Prostate gland (tissue), 2 donors: ENCODE results near the gene OSBPL9. TPM values are rescaled to one million over a fixed set of nuclear protein-coding genes. Genes with fewer than 3 reads are reported as not detected.
"Not testable (repeated sequence)": the region's sequence is repeated elsewhere in the genome, so short reads cannot be mapped to it uniquely, and the experiment has no call there.

ENCODE experiments used
- DNase-seq: peaks from one replicate; pipeline ENCODE4 v3.0.0-alpha.2; 2019; ENCODE audit warnings: low spot score
- H3K27ac ChIP-seq, 2 donors: fragments of 200-600 bp; sonication (generic); 2 replicates each; pipeline ENCODE4 v1.5.1; 2017 to 2019
- H3K27me3 ChIP-seq: fragments of 200-600 bp; sonication (generic); replicated peaks from 2 replicates; pipeline ENCODE4 v1.5.1; 2019; ENCODE audit not compliant: insufficient read depth
- H3K36me3 ChIP-seq, 2 donors: fragments of 200-600 bp; sonication (generic); 1 replicate in 1 of 2; 2 replicates in 1 of 2; pipeline versions ENCODE4 v1.5.1 to v1.8.1; 2017 to 2019
- H3K4me1 ChIP-seq: fragments of 200-600 bp; sonication (generic); replicated peaks from 2 replicates; pipeline ENCODE4 v1.5.1; 2019
- H3K4me3 ChIP-seq, 2 donors: fragments of 200-600 bp; sonication (generic); 2 replicates each; pipeline ENCODE4 v1.5.1; 2017 to 2019
- H3K9me3 ChIP-seq: fragments of 200-600 bp; sonication (generic); 2 replicates; pipeline ENCODE4 v1.5.1; 2017
- CTCF ChIP-seq, 4 experiments: fragments of 200-600 bp in 2 of 4; fragments of 450-650 bp in 2 of 4; sonication (generic) in 2 of 4; IDR thresholded peaks; 1 replicate in 3 of 4; 2 replicates in 1 of 4; pipeline ENCODE4 v1.5.1; 2016 to 2019; ENCODE audit warnings: antibody characterized with exemption in 4 of 4, mild to moderate bottlenecking in 2 of 4, moderate library complexity in 2 of 4
- POLR2A ChIP-seq: fragments of 450-650 bp; IDR thresholded peaks from one replicate; pipeline ENCODE4 v1.6.1; 2016; ENCODE audit warnings: antibody characterized with exemption, mild to moderate bottlenecking
- POLR2AphosphoS5 ChIP-seq: sonication (generic); formaldehyde crosslinking; IDR thresholded peaks from one replicate; pipeline ENCODE4 v1.6.1; 2017; ENCODE audit warnings: antibody characterized with exemption
- WGBS: methylation state at CpG from one replicate; pipeline ENCODE4 v1.1.5; 2018; 5-methylcytosine and 5-hydroxymethylcytosine counted together
- intact Hi-C: fragments of 100-400 bp; cut with DNase I; formaldehyde crosslinking; loops from one replicate; pipeline ENCODE4 v1.14.2; 2022
- total RNA-seq, 2 donors: library from RNA; depleted of rRNA; stranded (reverse); fragments of >200 nt; gene quantifications; one replicate each; pipeline ENCODE4 v1.1.0, GENCODE V29; 2016

Gene OSBPL9
- total RNA-seq, 2 donors from 2014 or later: 93.6 to 104 TPM

GRCh38 chr1:51699391-51699790, 82.5 kb downstream of the OSBPL9 start:
- no peak for DNase-seq
- WGBS: 94% methylated on average over 1 of the region's 1 CpG
- Histone ChIP-seq H3K9me3 (no peaks in the 10 kb centered on the region), H3K27ac (no peak overlapping the region), H3K4me1 (no peaks in the 10 kb centered on the region), H3K27me3 (no peaks in the 10 kb centered on the region), H3K36me3 (no peaks in the 10 kb centered on the region), H3K4me3 (no peak overlapping the region)
- intact Hi-C loops: no loop called here
- TF ChIP-seq POLR2A (no peak), POLR2AphosphoS5 (no peak), CTCF (IDR thresholded peaks at IDR 0.05) (no peak)

- 98% methylated on average over 7 of the region's 7 CpGs for WGBS
- DNase-seq, intact Hi-C loops, H3K4me1 ChIP-seq, H3K27me3 ChIP-seq, H3K27ac ChIP-seq, H3K4me3 ChIP-seq, H3K36me3 ChIP-seq, H3K9me3 ChIP-seq: not testable (repeated sequence)
Observed at GRCh38 chr1:51701782-51702181, 84.9 kb downstream of the OSBPL9 start.

- intact Hi-C loops, H3K4me1 ChIP-seq, H3K4me3 ChIP-seq, H3K9me3 ChIP-seq, H3K27me3 ChIP-seq, H3K27ac ChIP-seq, H3K36me3 ChIP-seq, DNase-seq: not testable (repeated sequence)
- WGBS: 50% methylated on average over 1 of the region's 2 CpGs
Observed at GRCh38 chr1:51702220-51702619, 85.3 kb downstream of the OSBPL9 start.

- H3K4me1 ChIP-seq: no peaks in the 10 kb centered on the region
- H3K4me3 ChIP-seq: no peak overlapping the region
- 96% methylated on average over 2 of the region's 2 CpGs for WGBS
- H3K27me3 ChIP-seq: no peaks in the 10 kb centered on the region
- no peaks in the 10 kb centered on the region for H3K36me3 ChIP-seq
- no peak for DNase-seq
- no peak overlapping the region for H3K27ac ChIP-seq
- TF ChIP-seq POLR2AphosphoS5: no peak
- TF ChIP-seq CTCF (IDR thresholded peaks at IDR 0.05): no peak
- no peaks in the 10 kb centered on the region for H3K9me3 ChIP-seq
- intact Hi-C loops: no loop called here
Observed at GRCh38 chr1:51705035-51705434, 88.1 kb downstream of the OSBPL9 start.

GRCh38 chr1:51708911-51709760, 92.2 kb downstream of the OSBPL9 start:
- no peak for TF ChIP-seq POLR2AphosphoS5
- no peak for TF ChIP-seq POLR2A
- TF ChIP-seq CTCF (IDR thresholded peaks at IDR 0.05): no peak
- intact Hi-C loops: no loop called here
- Histone ChIP-seq H3K27ac (no peak overlapping the region), H3K9me3 (no peaks in the 10 kb centered on the region), H3K36me3 (no peaks in the 10 kb centered on the region), H3K4me1 (no peaks in the 10 kb centered on the region), H3K27me3 (no peaks in the 10 kb centered on the region), H3K4me3 (no peak overlapping the region)
- DNase-seq: no peak
- WGBS: 86% methylated on average over 15 of the region's 15 CpGs

- no peaks in the 10 kb centered on the region for H3K4me1 ChIP-seq
- 94% methylated on average over 2 of the region's 2 CpGs for WGBS
- intact Hi-C loops: no loop called here
- TF ChIP-seq POLR2A (no peak), POLR2AphosphoS5 (no peak), CTCF (IDR thresholded peaks at IDR 0.05) (no peak)
- H3K36me3 ChIP-seq: no peaks in the 10 kb centered on the region
- no peak for DNase-seq
- H3K27ac ChIP-seq: no peak overlapping the region
- no peaks in the 10 kb centered on the region for H3K27me3 ChIP-seq
- H3K9me3 ChIP-seq: no peaks in the 10 kb centered on the region
- H3K4me3 ChIP-seq: no peak overlapping the region
Observed at GRCh38 chr1:51709951-51710350, 93.1 kb downstream of the OSBPL9 start.
